Endothelial cell (in vitro differentiated cells): ENCODE data around the gene PEA15. TPM values are rescaled to one million over a fixed set of nuclear protein-coding genes. Genes with fewer than 3 reads are reported as not detected.
A peak's percentile ranks its signal among the peaks of the same experiment; 100 is the strongest.

Source experiments
- DNase-seq: peaks from one replicate; pipeline ENCODE4 v3.0.0; 2021; ENCODE audit warnings: low spot score
- H3K27ac Mint-ChIP-seq: one replicate; pipeline ENCODE4 v1.8.0; 2021; ENCODE audit warnings: mixed read lengths, inconsistent platforms; ENCODE audit not compliant: unreplicated experiment
- H3K27me3 Mint-ChIP-seq: one replicate; pipeline ENCODE4 v1.8.0; 2021; ENCODE audit warnings: mild to moderate bottlenecking, moderate library complexity, mixed read lengths, inconsistent platforms; ENCODE audit not compliant: unreplicated experiment
- H3K36me3 Mint-ChIP-seq: one replicate; pipeline ENCODE4 v1.8.0; 2021; ENCODE audit warnings: mild to moderate bottlenecking, low read depth, mixed read lengths, inconsistent platforms; ENCODE audit not compliant: unreplicated experiment
- H3K4me1 Mint-ChIP-seq: one replicate; pipeline ENCODE4 v1.8.0; 2021; ENCODE audit warnings: mild to moderate bottlenecking, mixed read lengths, inconsistent platforms; ENCODE audit not compliant: unreplicated experiment
- H3K4me3 Mint-ChIP-seq: one replicate; pipeline ENCODE4 v1.8.0; 2021; ENCODE audit warnings: mild to moderate bottlenecking, mixed read lengths, inconsistent platforms; ENCODE audit not compliant: unreplicated experiment
- H3K9me3 Mint-ChIP-seq: one replicate; pipeline ENCODE4 v1.8.0; 2021; ENCODE audit warnings: mixed read lengths, inconsistent platforms; ENCODE audit not compliant: unreplicated experiment
- total RNA-seq: library from RNA; stranded (reverse); fragmentation: NEBNext Ultra II Directional; extraction: Animal tissue kit (Norgen Biotek cat#: 25700); gene quantifications from one replicate; pipeline ENCODE4 v1.2.1, GENCODE V29; 2021; ENCODE audit not compliant: unreplicated experiment
- TF ChIP-seq, protein P1 (sequence below): fragments of 200-600 bp; sonication (generic); IDR thresholded peaks from one replicate; pipeline ENCODE4 v1.5.0; 2021; ENCODE audit warnings: antibody characterized with exemption; ENCODE audit not compliant: unreplicated experiment

The PEA15 gene
- total RNA-seq, 1 donor from 2014 or later = 593 TPM

DNA sequence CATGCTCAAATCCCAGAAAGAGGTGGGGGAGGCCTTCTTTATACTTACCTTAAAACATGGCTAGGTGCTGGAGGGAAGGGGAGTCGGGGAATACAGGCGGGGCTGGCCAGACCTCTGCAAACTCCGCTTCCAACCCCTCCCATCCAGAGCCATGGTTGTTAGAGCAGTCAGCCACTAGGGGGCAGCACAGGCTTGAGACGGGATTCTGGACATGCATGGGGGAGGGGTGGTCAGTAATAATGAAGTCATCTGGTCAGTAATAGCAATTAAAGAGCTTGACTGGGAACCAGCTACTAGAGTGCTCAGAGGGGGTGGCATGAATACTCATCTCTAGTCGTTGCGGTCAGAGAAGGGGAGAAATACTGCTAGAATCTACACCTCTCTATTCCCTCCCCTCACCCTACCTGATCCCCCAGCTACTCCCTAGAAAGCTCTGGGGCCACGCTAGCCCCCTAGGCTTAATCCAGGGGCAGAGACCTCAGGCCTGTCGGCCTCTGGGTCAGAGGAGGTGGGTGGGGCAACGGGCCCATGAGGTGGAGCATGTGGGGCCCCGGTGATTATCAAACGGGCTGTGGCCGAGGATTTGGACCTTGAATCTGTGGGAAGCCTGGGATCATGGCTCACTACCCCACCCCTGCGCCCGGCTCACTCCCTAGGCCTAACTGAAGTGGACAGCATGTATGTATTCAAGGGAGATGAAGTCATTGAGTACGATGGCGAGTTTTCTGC lies 11.9 kb upstream of the PEA15 start:
- H3K4me3 Mint-ChIP-seq = no peak overlapping the region
- H3K9me3 Mint-ChIP-seq = no peaks in the 10 kb centered on the region
- no peak overlapping the region for H3K27ac Mint-ChIP-seq
- TF ChIP-seq, protein P1, sequence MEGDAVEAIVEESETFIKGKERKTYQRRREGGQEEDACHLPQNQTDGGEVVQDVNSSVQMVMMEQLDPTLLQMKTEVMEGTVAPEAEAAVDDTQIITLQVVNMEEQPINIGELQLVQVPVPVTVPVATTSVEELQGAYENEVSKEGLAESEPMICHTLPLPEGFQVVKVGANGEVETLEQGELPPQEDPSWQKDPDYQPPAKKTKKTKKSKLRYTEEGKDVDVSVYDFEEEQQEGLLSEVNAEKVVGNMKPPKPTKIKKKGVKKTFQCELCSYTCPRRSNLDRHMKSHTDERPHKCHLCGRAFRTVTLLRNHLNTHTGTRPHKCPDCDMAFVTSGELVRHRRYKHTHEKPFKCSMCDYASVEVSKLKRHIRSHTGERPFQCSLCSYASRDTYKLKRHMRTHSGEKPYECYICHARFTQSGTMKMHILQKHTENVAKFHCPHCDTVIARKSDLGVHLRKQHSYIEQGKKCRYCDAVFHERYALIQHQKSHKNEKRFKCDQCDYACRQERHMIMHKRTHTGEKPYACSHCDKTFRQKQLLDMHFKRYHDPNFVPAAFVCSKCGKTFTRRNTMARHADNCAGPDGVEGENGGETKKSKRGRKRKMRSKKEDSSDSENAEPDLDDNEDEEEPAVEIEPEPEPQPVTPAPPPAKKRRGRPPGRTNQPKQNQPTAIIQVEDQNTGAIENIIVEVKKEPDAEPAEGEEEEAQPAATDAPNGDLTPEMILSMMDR = peak; percentile 89
- peaks cover 5% of the 10 kb centered on the region for H3K27me3 Mint-ChIP-seq
- H3K36me3 Mint-ChIP-seq = peaks cover 10% of the 10 kb centered on the region
- peak; percentile 94 for DNase-seq
- H3K4me1 Mint-ChIP-seq = peaks cover 2% of the 10 kb centered on the region

DNA sequence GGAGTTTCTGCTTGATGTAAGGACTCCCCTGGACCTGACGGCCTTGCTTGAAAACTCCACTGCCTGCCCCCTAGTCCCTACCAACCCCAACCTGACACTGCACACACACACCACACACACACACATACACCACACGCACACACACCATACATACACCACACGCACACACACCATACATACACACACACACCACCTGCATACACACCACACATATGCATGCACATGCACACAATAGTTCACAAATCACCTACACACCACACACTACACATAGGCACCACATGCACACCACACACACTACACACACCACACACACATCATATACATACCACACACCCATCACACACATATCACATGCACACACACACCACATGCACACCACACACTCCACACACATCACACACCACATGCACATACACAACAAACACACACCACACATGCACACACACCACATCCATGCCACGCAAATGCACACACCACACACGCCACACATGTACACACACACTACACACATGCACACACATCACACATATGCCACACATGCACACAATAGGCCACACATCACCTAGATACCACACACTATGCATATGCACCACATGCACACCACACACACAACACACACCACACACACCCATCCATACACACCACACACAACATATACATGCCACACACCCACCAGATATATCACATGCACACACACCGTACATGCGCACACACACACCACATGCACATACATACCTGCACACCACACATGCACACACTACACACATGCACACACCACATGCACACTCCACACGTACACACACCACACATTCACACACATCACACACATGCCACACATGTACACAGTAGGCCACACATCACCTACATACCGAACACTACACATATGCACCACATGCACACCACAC lies 11.1 kb upstream of the PEA15 start:
- H3K4me1 Mint-ChIP-seq = peaks cover 2% of the 10 kb centered on the region
- no peak overlapping the region for H3K27ac Mint-ChIP-seq
- H3K36me3 Mint-ChIP-seq = peaks cover 6% of the 10 kb centered on the region
- H3K4me3 Mint-ChIP-seq = no peak overlapping the region
- TF ChIP-seq, protein P1 = no peak
- peaks cover 5% of the 10 kb centered on the region for H3K27me3 Mint-ChIP-seq
- no peaks in the 10 kb centered on the region for H3K9me3 Mint-ChIP-seq
- DNase-seq = no peak

DNA sequence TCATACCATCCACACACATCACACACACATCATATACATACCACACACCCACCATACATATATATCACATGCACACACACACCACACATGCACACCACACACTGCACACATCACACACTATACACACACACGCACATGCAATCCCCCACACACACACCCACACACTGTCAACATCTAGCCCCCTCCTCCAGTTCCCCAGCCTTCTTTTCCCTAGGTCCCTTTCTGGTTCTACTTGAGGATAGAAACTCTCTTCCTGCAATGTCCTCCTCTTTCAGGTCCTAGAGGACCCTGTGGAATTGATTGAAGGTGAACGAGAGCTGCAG lies 10.5 kb upstream of the PEA15 start:
- TF ChIP-seq, protein P1 = no peak
- Mint-ChIP-seq H3K4me1 (peaks cover 5% of the 10 kb centered on the region), H3K36me3 (peaks cover 4% of the 10 kb centered on the region), H3K9me3 (no peaks in the 10 kb centered on the region), H3K27ac (no peak overlapping the region), H3K27me3 (peaks cover 5% of the 10 kb centered on the region), H3K4me3 (no peak overlapping the region)
- DNase-seq = no peak

DNA sequence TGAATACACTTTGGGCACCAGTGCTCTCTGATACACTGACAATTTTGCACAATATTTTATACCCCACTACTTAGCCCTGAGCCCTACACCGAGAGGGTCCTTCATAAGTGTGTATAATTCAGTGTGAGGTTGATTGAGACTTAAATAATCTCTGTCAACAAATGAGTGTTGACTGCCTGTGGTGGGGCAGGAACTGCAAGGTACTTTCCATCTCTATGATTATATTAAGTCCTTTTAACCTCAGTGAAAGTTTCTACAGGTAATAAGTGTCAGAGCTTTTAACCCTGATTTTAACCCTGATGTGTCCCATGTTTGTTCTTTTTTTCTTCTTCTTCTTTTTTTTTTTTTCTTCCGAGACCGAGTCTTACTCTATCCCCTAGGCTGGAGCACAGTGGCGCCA lies 9.0 kb upstream of the PEA15 start:
- peaks cover 16% of the 10 kb centered on the region for H3K4me1 Mint-ChIP-seq
- no peak for DNase-seq
- H3K9me3 Mint-ChIP-seq = no peaks in the 10 kb centered on the region
- peaks cover 18% of the 10 kb centered on the region for H3K36me3 Mint-ChIP-seq
- TF ChIP-seq, protein P1 = no peak
- peaks cover 5% of the 10 kb centered on the region for H3K27me3 Mint-ChIP-seq
- H3K27ac Mint-ChIP-seq = no peak overlapping the region
- no peak overlapping the region for H3K4me3 Mint-ChIP-seq

DNA sequence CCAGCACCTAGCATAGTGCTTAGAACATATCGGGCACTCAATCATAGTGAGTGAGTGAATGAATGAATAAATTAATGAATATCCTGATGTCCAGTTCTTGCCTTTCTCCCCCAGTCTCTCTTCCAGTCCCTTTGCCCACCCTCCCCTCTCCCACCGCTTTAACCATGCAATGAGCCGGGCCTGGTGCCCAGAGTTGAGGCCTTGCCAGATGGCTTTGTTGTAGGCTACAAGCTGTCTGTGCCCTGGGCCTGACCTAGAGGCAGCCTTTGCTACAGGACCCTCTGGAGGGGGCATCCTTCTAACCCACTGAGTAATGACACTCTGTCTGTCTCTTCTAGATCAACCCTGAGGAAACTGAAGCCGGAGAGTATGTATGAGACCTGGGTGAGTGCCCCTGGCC lies 8.0 kb upstream of the PEA15 start:
- Mint-ChIP-seq H3K4me1 (peaks cover 14% of the 10 kb centered on the region), H3K27me3 (peaks cover 5% of the 10 kb centered on the region), H3K36me3 (peaks cover 24% of the 10 kb centered on the region), H3K27ac (no peak overlapping the region), H3K9me3 (no peaks in the 10 kb centered on the region), H3K4me3 (no peak overlapping the region)
- TF ChIP-seq, protein P1 = no peak
- no peak for DNase-seq
